Myocyte (in vitro differentiated cells): Measurements from ENCODE around the gene ZMYM4. TPM values are rescaled to one million over a fixed set of nuclear protein-coding genes. Genes with fewer than 3 reads are reported as not detected.
"Not testable (repeated sequence)": the region's sequence is repeated elsewhere in the genome, so short reads cannot be mapped to it uniquely, and the experiment has no call there.

Source experiments
- DNase-seq: peaks from one replicate; pipeline ENCODE4 v3.0.0-alpha.2; 2012; ENCODE audit warnings: low read depth
- polyA plus RNA-seq: library from polyadenylated mRNA; unstranded; fragments of >200 nt; gene quantifications from one replicate; pipeline ENCODE4 v1.2.1, GENCODE V29; 2012; ENCODE audit warnings: missing spikeins
- total RNA-seq: library from RNA; depleted of rRNA; stranded (reverse); fragments of >200 nt; gene quantifications from 2 replicates; pipeline ENCODE4 v1.2.3, GENCODE V29; 2014

Gene ZMYM4
- total RNA-seq: 33.3 and 42.1 TPM in 2 replicates
- polyA plus RNA-seq: 12.4 TPM

- peak; percentile 99 for DNase-seq
Observed at GRCh38 chr1:35268282-35269200, at the start of gene ZMYM4. Gene ZMYM4, plus strand, starts transcription at chr1:35268709. Its CDS starts 338 bp downstream, at chr1:35269047.

- no peak for DNase-seq
Observed at GRCh38 chr1:35220976-35221375, 47.5 kb upstream of the ZMYM4 start.

- DNase-seq: peak; percentile 35
Observed at GRCh38 chr1:35222322-35223083, 46.0 kb upstream of the ZMYM4 start.

GRCh38 chr1:35223084-35223630 is 45.4 kb upstream of the ZMYM4 start:
- DNase-seq: no peak

GRCh38 chr1:35226546-35226945 is 42.0 kb upstream of the ZMYM4 start:
- DNase-seq: no peak

DNA sequence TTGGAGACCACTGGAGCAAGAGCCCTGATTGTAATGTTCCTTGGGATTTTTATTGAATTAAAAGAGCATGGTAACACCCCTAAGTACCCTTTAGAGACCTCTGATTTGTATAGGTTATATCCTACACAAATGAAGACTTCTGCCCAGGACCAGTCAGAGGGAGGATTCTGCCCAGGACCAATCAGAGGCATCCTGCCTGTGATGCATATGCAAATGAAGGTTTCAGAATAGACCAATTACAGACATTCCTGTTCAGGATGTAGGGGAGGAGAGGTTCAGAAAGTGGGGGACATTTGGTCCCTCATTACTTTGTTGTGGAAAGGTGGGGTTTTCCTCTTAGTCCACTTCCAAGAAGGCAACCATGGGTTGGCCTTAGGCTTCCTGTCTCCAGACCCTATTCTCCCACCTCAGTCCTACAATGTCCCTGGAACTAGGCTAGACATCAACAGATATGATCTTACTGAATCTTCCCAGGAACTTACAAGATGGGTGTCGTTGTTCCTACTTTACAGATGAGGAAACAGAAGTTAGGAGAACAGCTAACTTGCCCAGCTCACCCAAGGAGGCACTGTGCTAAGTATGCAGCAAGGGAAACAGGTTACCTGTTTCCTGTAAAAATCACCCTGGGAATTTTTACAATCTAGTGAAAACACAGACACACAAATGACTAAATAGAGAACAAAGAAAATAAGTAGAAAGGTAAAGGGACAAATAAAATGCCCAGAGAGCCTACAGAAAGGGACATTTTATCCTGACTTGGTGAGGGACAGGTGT is 38.7 kb upstream of the ZMYM4 start:
- no peak for DNase-seq

DNA sequence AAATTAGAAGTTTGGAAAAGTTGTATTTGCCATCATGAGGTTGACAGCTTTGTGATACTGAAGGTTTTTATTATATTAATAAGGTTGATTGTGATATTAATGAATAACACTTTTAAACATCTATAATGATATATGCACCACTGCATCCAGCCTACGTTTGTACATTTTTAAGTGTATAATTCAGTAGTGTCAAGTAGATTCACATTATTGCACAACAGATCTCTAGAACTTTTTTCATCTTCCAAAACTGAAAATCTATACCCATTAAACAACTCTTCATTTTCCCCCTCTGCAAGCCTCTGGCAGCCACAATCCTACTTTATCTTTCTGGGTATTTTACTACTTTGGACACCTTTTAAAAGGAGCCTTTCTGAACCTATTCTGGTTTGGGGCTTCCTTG is 37.2 kb upstream of the ZMYM4 start:
- DNase-seq: no peak

DNA sequence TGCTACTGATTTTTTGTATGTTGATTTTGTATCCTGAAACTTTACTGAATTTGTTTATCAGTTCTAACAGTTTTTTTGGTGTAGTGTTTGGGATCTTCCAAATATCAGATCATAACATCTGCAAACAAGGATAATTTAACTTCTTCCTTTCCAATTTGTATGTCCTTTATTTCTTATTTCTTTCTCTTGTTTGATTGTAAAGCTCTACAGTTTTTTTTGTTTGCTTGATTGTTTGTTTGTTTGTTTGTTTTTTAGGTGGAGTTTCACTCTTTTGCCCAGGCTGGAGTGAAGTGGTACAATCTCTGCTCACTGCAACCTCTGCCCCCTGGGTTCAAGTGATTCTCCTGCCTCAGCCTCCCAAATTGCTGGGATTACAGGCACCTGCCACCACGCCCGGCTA is 31.7 kb upstream of the ZMYM4 start:
- not testable (repeated sequence) for DNase-seq

DNA sequence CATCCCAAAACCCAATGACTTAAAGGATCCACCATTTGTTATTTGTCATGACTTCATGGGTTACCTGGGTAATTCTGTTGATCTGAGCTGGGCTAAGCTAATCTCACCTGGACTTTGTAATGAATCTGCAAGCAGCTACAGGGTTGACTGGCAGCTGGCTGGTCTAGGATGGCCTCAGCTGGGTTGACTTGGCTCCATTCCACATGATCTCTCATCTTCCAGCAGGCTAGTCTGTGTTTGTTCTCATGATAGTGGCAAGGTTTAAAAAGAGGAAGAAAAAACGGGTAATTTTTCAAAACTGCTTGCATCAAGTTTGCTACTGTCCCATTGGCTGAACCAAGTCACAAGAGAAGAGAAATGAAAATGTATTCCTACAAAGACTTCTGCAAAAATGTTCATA is 24.8 kb upstream of the ZMYM4 start:
- peak; percentile 38 for DNase-seq

DNA sequence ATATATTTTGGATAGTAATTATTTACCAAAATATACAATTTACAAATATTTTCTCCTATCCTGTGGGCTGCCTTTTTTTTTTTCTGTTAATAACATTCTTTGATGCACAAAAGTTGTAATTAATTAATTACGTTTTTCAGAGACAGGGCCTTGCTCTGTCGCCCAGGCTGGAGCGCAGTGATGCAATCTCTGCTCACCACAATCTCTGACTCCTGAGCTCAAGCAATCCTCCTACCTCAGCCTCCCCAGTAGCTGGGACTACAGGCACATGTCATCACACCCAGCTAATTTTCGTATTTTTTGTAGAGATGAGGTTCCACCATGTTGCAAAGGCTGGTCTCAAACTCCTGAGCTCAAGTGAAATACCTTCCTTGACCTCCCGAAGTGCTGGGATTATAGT is 21.3 kb upstream of the ZMYM4 start:
- no peak for DNase-seq

GRCh38 chr1:35253941-35254340 is 14.6 kb upstream of the ZMYM4 start:
- DNase-seq: no peak

DNA sequence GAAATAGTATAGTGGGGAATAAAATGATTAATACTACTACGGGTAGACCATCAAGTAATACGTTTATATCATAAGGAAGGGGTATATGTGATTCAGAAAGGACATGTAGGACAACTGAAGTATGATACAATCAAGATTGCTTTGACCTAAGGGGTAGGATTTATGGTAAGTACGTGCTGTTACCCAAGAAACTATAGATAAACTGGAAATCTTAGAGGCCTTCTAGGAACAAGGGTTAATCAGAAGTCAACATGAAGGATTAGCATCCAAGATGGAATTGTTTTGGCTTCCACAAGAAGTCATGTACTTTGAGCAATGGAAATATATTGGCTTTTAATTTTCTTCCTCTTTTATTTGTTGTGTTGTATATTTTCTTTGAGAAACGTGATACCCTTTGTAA is 13.2 kb upstream of the ZMYM4 start:
- DNase-seq: no peak

GRCh38 chr1:35259561-35259960 is 8.9 kb upstream of the ZMYM4 start:
- DNase-seq: no peak

GRCh38 chr1:35261412-35262120 is 6.9 kb upstream of the ZMYM4 start:
- no peak for DNase-seq

DNA sequence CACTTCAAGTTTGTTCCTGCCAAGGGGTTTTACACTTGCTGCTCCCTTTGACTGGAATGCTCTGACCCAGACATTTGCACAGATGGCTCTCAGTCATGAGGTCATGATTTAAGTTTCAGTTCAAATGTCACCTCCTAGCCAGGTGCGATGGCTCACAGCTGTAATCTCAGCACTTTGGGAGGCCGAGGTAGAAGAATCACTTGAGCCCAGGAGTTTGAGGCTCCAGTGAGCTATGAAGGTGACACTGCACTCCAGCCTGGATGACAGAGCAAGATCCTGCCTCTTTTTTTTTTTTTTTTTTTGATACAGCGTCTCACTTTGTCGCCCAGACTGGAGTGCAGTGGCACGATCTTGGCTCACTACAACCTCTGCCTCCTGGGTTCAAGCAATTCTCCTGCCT is 4.5 kb upstream of the ZMYM4 start:
- DNase-seq: no peak

DNA sequence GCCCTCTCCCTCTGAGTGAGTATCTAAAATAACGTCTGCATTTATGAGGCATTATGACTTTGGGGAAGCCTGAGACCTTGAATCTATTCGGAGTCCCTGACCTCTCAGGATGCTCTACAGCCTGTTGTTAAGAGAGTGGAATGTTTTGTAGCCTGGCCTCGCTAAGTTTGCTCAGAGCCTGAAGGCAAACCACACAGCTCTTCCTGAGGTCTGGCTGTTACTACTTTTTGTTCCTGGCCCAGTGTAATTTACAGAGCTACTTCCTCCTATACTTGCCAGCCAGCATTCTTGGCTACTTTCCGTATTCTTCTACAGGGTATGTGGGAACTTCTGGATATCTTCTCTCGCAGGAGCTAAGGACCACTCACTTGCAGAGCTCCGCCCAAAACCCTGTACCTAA is 3.6 kb upstream of the ZMYM4 start:
- peak; percentile 20 for DNase-seq

- no peak for DNase-seq
Observed at GRCh38 chr1:35266306-35266705, 2.2 kb upstream of the ZMYM4 start.

GRCh38 chr1:35269201-35269988 is 886 bp downstream of the ZMYM4 start:
- peak; percentile 3 for DNase-seq

- DNase-seq: no peak
Observed at GRCh38 chr1:35269989-35270289, 1.4 kb downstream of the ZMYM4 start.

GRCh38 chr1:35270836-35271235 is 2.3 kb downstream of the ZMYM4 start:
- no peak for DNase-seq
